GM06990 (cell line): ENCODE measurements around the gene BCAR3.

ENCODE experiments used
- DNase-seq: peaks from one replicate; pipeline ENCODE4 v3.0.0-alpha.2; 2011; ENCODE audit not compliant: insufficient read length; ENCODE audit errors: extremely low read depth
- H3K27me3 ChIP-seq: replicated peaks from 2 replicates; pipeline ENCODE4 v1.6.0; 2011; ENCODE audit warnings: low read length; ENCODE audit not compliant: control insufficient read depth, insufficient read depth
- H3K36me3 ChIP-seq: 2 replicates; pipeline ENCODE4 v1.5.1; 2011; ENCODE audit warnings: low read length; ENCODE audit not compliant: control insufficient read depth, insufficient read depth
- H3K4me3 ChIP-seq: replicated peaks from 2 replicates; pipeline ENCODE4 v1.5.1; 2011; ENCODE audit warnings: low read depth, mild to moderate bottlenecking, control low read depth, low read length
- CTCF ChIP-seq: IDR thresholded peaks from 2 replicates; pipeline ENCODE4 v1.5.1; 2011; ENCODE audit warnings: low read length, control low read depth, mild to moderate bottlenecking, inconsistent platforms; ENCODE audit not compliant: insufficient read depth, poor library complexity, severe bottlenecking

Gene BCAR3

GRCh38 chr1:93703643-93704042, 22.0 kb upstream of the BCAR3 start:
- no peak overlapping the region for H3K4me3 ChIP-seq
- H3K27me3 ChIP-seq: no peaks in the 10 kb centered on the region
- no peak for DNase-seq
- no peaks in the 10 kb centered on the region for H3K36me3 ChIP-seq
- no peak for TF ChIP-seq CTCF

- no peak for TF ChIP-seq CTCF
- H3K4me3 ChIP-seq: no peak overlapping the region
- no peak for DNase-seq
Observed at GRCh38 chr1:93702828-93703183, 21.2 kb upstream of the BCAR3 start.

GRCh38 chr1:93702111-93702827, 20.6 kb upstream of the BCAR3 start:
- Histone ChIP-seq H3K4me3 (no peak overlapping the region), H3K36me3 (no peaks in the 10 kb centered on the region), H3K27me3 (no peaks in the 10 kb centered on the region)
- TF ChIP-seq CTCF: no peak
- DNase-seq: peak; percentile 58

More at GRCh38 chr1:93702828-93703183, 21.2 kb upstream of the BCAR3 start:
- Histone ChIP-seq H3K27me3 (no peaks in the 10 kb centered on the region), H3K36me3 (no peaks in the 10 kb centered on the region)

GRCh38 chr1:93701629-93702028, 20.0 kb upstream of the BCAR3 start:
- peak; percentile 62 for DNase-seq
- Histone ChIP-seq H3K36me3 (no peaks in the 10 kb centered on the region), H3K27me3 (no peaks in the 10 kb centered on the region), H3K4me3 (no peak overlapping the region)
- TF ChIP-seq CTCF: no peak

GRCh38 chr1:93700532-93701469, 19.2 kb upstream of the BCAR3 start:
- TF ChIP-seq CTCF: no peak
- H3K27me3 ChIP-seq: no peaks in the 10 kb centered on the region
- no peak overlapping the region for H3K4me3 ChIP-seq

More at GRCh38 chr1:93700532-93701469, 19.2 kb upstream of the BCAR3 start:
- no peak for DNase-seq
- H3K36me3 ChIP-seq: no peaks in the 10 kb centered on the region
